Limb (tissue), 2 donors: ENCODE data around the gene COMMD8.

Experiments
- DNase-seq, 2 donors: peaks; one replicate each; pipeline ENCODE4 v3.0.0-alpha.2; 2016; ENCODE audit errors: extremely low spot score in 2 of 2

Gene COMMD8

DNA sequence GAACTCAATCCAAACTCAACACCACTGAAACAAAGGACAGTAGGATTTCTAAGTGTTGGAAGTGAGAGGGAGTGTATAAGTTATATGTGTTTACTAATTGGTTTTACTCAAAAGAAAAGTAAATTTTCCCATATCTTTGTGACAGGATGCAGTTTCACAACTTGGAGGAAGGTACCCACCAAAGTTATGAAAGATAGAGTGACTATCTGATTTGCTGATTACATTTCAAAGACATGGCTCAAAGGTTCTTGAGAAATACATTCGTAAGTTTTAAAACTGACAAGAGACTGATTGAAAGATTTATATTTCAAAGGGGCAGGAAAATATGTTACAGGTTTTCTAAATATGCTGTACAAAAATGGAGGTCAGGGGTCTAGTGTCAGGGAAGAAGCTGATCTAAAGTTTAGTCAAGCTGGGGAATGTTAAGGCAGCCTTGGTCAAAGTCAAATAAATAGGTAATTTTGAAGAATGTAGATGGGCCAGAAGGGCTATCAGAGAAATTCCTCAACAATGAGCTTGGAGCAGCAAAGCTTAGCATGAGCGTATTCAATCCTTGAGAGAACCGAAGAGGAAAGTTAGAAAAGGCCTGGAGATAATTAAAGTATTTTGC is 9.7 kb upstream of the COMMD8 start:
- DNase-seq, result no peak

DNA sequence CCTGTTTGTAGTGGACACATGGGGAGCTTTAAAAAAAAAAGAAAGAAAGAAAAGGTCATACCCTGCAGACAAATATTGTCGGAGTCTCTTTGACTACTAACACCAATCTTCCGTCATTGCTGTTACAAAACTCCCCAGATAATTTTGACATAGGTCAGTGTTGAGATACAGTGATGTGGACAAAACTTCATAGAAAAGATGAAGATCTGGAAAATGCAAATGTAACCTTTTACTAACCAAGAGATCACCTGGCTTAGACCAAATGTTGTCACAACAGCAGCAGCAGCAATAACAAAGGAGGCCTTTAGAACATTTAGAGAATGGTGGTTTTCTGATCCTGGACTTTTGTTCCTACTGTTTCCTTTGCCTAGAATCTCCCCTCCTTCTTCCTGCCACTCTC is 8.1 kb upstream of the COMMD8 start:
- no peak for DNase-seq

DNA sequence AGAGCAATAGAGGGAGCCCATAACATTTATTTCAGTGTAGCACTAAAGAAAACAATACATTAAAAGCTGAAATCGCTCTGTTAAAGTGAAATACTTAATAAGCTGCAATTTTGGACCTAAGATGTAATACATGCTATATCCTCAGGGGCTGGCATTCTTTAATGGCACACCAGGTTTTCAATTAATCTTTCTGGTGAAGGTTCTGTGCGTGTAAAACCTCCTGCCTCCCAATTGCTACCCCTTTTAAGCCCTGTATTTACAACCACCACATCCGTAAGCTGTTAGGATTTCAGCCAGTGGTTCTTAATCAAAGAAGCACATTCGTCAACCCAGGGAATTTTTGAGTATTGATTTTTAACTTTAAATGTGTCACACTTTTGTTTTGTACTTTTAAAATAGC is 7.6 kb upstream of the COMMD8 start:
- no peak for DNase-seq

DNA sequence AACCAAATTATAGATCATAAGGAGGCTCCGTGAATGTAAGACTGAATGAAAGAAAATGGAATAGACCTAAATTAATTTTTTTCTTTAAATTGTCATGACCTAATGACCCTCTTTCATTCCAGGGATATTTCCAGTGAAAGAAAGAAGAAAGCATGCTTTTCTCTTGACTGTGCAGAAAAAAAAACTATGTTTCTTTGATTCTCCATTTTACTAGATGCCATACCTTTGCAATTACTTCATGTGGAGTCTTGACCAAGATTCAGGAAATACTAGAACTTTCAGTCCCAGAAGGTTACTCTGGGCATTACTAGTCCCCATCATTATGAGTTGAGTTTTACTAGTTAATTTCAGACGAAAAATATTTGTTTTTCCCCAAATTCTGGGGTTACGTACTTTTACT is 6.4 kb upstream of the COMMD8 start:
- DNase-seq, result no peak

DNA sequence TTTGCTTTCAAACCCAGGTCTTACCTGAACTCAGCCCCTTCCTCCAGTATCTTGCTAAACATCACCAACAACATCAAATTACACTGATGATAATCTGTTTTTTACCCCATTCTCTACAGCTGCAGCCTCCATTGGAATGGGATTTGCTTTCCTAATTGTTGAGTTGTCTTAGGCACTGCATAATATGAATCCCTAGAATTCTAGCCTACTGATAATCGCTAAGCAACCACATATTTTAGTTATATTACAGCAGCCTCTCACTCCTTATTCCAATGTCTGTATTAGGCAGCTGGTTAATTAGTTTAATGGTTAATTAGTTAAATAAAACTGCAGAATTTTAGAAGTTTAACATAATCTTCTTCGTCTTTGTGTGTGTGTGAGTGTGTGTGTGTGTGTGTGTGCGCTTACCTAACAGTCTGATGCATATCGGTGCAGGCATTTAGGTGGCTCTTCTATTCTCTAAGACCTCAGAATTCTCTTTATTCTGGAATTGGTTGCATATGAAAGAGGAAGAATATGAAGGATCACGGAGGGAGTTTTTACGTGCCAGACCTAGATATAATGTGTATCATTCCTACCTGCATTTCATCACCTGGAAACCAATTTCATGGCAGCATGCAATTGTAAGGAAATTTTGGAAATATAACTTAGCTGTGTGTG is 5.3 kb upstream of the COMMD8 start:
- no peak for DNase-seq

DNA sequence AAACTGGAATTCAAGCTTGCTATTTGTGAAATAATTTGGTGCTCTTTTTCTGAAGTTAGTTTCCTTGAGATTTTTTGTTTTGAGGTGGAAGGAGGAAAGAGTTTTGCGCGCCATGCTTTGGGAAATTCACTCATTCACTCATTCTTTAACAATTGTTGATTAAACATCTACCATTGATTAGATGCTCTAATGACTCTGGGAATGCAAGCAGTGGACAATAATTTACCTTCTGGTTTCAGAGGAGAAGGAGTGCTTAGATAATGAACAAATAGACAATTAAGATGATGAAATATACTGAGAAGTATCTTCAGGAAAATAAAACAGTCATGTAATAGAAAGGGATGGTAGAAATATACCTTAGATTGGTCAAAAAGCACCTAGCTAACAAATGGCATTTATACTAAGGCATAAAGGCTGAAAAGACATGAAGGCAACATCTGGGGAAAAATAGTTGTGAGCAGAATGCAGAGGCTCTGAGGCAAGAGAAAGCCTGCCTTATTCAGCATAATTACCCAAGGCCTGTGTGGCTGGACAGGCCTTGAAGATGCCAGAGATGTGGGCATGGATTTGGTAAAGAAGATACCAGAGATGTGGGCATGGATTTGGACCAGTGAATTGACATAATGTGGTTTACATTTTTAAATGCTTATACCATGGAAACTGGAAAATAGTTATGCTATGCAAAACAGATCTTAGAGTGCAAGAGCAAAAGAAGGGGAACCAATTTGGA is 2.7 kb upstream of the COMMD8 start:
- no peak for DNase-seq

DNA sequence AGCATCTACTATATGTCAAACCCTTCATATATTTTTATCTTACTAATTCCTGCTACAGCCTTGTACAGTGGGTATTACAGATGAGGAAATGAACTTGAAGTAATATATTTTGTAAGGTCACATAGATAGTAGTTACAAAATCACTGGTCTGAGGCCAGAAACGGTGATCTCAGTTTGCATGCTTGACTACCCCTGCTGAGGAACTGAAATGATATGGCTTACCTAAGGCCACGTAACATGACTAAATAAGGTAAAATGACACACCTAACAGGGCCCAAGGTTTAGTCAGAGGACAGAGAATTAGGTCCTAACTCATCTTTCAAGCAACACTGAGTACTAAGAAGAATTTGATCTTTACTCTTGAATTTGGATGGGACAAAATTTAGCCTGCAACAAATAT is 1.5 kb upstream of the COMMD8 start:
- no peak for DNase-seq

DNA sequence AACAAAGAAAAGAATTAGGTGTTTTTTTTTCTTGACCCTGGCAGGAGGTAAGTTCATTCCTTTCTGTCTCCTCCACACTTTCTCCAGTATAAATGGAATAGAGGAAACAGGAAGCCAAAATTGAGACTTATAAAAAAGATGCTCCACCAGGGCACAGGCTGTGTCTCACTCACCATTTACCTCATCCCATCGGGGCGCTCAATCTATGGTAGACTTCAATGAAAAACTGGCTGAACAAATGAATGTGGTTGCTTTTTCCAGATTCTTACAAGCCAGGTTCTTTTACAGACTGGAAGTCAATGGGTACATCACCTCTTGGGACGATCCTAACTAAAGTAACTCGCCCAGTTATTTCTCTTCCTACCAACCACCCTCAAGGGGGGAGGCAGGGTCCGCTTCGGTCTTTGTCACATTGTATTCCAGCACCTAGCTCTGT is 685 bp downstream of the COMMD8 start:
- DNase-seq, result no peak

DNA sequence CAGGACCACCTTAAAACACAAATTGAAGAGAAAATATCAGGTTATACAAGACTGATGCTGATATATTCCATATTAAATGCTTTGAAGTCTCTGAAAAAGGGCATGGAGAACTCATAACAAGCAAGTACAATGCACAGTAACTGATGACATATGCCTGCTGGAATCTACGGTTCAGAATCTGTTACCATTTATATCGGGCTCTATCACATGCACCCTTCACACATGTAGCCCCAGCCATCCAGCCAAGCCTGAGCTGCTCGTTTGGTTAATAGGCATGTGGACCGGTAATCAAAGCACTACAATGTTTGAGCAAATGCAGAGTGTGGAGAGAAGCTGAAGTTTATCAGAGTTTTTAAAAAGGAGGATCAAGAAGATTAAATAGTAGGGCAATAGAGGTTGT is 11.8 kb downstream of the COMMD8 start:
- no peak for DNase-seq

DNA sequence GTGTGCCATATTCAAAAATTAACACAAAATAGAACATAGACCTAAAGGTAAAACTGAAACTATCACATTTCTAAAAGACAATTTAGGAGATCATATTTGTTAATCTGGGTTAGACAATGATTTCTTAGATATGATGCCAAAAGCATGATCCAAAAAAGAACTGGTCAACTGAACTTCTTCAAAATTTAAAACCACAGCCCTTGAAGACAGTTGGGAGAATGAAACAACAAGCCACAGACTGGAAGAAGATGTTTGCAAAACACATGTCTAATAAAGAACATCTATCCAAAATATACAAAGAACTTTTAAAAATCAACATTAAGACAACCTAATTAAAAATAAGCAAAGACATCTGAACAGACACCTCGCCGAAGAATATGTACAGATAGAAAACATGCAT is 19.5 kb downstream of the COMMD8 start:
- no peak for DNase-seq

DNA sequence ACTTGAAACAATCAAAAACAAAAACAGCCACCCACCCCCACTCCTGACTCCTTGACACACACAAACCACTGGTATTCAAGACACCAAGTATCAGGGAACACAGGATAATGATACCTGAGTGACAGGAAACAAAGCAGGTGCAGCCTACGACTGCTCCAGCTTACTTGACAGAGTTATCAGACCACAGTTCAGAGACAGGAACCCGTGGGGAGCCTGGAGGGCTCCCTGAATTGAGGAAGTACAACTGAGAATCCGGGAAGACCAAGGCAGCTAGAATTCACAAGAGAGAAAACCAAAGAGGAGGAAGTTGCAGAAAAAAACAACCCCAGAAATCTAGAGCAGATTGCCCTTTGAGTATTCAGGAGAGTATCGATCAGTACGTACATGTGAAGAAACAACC is 20.5 kb downstream of the COMMD8 start:
- DNase-seq, result no peak

DNA sequence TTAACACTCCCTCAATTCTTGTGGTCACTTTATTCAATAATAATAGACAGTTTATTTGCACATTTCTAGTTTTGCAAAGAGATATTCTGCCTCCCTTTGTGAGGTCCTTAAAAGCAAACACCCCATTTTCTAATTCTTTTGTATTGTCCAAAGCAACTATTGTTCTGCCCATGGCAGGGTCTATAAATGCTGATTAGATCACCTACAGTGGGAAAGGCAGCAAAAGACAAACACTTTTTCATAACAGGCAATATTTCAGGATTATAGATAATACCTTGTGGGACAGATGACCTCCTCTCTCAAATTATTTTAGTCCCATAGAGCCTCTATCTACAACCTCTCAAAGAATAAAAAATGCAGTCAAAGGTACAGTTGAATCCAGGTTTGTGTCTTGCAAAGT is 28.6 kb downstream of the COMMD8 start:
- DNase-seq, result no peak

DNA sequence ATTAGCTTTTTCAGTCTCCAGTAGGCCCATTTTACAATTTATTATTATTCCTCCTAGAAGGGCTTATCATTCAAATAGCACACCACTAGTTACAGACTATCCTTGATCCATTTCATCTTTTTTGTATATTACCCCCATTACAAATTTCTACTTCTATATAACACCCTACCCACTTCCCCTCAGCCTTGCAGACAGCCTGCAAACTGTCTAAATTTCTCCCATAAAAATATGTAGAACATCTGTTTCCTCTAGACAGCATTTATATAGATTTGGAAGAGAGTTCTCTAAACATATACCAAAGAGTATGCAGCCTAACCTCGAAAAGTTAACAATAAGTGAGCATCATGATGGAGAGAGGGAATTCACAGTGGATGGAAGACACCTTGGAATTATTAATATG is 30.8 kb downstream of the COMMD8 start:
- no peak for DNase-seq

DNA sequence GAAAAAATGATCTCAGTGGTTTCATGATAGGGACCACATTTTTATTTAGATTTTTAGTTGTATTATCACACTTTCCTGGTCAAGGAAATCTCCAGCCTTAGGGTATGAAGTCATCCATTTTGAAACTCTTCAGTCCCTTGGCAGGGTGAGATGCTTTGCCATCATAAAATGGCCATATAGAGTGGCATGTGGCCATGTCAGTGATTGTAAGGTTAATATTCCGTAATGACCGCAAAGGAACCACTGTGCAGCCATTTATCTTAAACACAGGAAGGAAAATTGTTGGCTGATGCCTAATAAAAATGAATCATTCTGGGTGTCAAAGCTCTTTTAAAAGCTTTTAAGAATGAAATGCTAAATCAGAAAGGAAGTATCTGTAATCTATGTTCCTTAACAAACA is 35.6 kb downstream of the COMMD8 start:
- no peak for DNase-seq

DNA sequence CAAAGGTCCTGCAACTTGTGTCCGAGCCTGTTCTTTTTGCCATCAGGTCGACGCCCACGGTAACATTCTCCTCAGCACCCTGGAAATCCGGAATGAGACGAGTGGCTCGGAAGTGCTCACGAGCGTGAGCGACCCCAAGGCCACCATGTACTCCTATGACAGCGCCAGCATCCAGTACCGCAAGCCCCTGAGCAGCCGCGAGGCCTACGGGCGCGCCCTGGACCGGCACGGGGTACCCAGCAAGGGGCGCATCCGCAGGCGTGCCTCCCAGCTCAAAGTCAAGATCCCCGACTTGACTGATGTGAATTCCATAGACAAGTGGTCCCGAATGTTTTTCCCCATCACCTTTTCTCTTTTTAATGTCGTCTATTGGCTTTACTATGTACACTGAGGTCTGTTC is 37.9 kb downstream of the COMMD8 start:
- DNase-seq, result no peak

DNA sequence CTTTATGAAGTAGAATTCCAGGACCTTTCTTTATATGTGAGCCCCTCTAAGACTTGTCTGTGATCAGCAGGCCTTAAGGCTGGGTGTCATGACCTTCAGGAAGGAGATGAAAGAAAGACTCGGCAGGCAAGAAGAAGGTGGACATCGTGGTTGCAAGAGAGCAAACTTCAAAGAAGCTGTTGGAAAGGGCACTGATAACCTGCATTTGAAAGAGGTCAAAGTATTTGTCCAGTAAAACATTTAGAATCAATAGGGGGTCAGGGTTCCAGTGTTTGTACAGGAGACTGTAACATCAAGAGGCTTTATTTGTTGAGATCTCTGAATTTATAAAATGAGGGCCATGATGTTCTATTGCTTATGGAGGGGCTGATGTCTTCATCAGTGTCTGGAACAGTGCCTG is 44.2 kb downstream of the COMMD8 start:
- no peak for DNase-seq

DNA sequence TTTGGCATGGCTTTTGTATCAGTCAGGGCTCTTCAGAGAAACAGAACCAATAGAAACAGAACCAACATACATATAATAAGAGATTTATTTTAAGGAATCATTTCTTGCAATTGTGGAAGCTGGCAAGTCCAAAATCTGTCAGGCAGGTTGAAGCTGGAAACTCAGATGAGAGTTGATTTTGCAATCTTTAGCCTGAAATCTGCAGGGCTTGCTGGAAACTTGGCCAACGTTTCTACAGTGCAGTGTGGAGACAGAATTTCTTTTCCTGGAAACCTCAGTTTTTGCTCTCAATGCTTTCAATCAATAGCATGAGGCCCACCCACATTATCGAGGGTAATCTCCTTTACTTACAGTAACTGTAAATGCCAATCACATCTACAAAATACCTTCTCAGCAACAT is 45.4 kb downstream of the COMMD8 start:
- DNase-seq, result no peak

DNA sequence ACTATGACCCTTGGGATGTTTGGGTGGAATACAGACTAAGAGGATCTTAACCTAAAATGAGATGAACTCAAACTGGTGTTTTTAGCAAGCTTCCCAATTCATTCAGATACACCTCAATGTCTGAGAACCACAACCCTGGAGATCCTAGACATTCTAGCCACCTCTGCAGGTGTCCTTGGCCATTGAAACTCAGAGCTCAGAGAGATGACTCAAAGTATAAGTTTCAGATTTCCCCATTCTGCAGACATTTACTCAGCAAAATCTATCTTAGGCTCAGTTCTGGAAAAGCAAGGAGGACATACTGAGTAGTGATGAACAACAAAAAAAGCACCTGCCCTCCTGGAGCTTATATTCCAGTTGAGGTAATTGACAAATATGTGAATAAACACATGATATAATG is 47.8 kb downstream of the COMMD8 start:
- no peak for DNase-seq

DNA sequence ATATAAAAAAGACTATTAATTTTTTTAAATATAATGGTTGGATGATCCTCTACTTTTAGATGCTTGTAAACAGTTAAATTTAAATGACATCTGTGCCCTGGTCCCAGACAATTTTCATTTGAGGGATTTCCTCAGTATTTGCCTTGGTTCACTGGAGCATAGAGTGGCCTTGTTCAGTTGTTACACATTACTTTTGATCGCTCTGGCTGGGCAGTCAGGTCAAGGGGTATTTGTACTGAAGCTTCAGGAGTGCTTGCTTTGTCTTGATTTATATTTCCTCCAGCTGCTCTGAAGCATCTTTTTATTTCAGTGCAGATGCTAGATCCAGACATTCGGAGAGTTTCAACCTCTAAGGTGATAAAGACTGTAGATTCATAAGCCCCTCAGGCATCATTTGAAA is 50.0 kb downstream of the COMMD8 start:
- peak in 1 of 2 donors; percentile 3 for DNase-seq

DNA sequence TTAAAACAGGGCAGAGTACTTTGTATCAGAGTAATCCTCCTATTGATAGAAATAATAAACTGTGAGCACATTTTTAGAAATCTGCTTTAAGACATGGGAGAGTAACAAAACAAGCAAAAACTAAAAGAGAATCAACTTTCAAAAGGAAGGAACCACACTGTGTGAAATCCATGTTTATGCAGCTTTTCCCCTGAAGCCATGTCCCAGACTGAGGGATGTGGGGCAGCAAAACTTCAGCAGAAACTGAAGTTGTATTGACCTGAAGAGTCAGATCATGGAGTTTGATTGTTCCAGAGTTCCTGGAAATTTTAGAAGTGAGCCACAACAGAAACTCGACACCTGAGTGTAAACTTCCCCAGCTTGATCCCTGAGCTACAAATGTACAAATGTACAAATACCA is 53.2 kb downstream of the COMMD8 start:
- DNase-seq, result no peak

DNA sequence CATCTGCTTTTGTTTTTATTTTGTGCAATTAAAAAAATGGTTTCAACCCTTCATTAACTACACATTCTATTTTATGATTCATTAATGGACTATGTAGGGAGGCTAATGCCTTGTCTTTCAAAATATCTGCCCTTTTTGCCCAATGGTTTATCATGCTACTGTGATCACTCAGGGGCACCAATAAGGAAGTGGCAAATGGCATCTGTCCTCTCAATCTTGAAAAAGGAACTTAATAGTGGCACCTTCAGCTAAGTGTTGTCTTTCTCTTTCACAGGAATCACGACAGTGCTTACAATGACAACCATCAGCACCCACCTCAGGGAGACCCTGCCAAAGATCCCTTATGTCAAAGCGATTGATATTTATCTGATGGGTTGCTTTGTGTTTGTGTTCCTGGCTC is 57.1 kb downstream of the COMMD8 start:
- no peak for DNase-seq
